Spleen (tissue), 7 donors: ENCODE data around the gene RPS6KA2.

Experiments
- POLR2A ChIP-seq, 3 donors: fragments of 450-650 bp; IDR thresholded peaks; one replicate each; pipeline ENCODE4 v1.5.1; 2017; ENCODE audit warnings: antibody characterized with exemption in 3 of 3, mild to moderate bottlenecking in 1 of 3
- POLR2AphosphoS5 ChIP-seq, 3 donors: sonication (generic); formaldehyde crosslinking; IDR thresholded peaks; one replicate each; pipeline ENCODE4 v1.5.1; 2017; ENCODE audit warnings: antibody characterized with exemption in 3 of 3
- TF ChIP-seq, protein P1 (sequence below), 11 experiments: fragments of 200-600 bp in 7 of 11; fragments of 450-650 bp in 4 of 11; sonication (generic) in 4 of 11; IDR thresholded peaks in 8 of 11; conservative IDR thresholded peaks in 3 of 11; 1 replicate in 7 of 11; 2 replicates in 4 of 11; pipeline versions ENCODE4 v1.4.0 to v1.8.0; 2016 to 2021; ENCODE audit warnings: antibody characterized with exemption in 11 of 11, inconsistent platforms in 4 of 11, mild to moderate bottlenecking in 1 of 11
- donor health status: DM: no; HTN: no; CAD: no; lungs with moderate emphysema.
- donor health status: DM: no; HTN: no; CAD: no.
- donor health status: DM: no; HTN: no; CAD: no.

DNA sequence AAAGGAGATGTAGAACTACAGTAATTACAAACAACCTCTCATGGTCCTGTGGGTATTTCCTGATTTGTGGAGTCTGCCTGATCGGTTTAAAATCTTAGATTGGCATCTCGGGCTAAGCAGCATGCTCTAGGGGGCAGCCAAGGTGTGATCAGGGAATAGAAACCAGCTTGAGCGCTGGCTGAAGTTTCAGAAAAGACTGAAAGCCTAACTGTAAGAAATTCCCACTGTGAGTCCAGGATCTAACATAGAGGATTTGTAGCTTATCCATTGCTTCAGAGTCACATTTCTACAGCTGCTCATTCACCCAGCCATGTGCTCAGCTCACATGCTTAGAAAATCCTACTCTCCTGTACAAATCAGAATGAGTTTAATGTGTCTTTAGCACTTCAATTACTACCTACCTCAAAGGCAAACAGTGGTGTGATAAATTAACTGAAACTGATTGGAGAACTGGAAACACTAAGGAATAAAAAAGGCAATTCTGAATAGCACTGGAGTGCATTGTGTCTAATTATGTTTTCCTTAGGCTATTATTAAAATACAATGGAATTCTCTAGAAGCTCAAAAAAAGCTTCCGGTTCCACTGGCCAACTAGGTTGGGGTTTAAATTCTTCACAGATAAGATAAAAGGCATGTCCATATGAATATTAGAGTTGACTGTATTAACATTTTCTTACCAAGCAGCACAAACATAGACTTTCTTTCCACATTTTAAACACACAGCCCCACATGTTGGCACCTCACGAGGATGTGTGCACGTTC lies 170.5 kb downstream of the RPS6KA2 start:
- TF ChIP-seq, protein P1, sequence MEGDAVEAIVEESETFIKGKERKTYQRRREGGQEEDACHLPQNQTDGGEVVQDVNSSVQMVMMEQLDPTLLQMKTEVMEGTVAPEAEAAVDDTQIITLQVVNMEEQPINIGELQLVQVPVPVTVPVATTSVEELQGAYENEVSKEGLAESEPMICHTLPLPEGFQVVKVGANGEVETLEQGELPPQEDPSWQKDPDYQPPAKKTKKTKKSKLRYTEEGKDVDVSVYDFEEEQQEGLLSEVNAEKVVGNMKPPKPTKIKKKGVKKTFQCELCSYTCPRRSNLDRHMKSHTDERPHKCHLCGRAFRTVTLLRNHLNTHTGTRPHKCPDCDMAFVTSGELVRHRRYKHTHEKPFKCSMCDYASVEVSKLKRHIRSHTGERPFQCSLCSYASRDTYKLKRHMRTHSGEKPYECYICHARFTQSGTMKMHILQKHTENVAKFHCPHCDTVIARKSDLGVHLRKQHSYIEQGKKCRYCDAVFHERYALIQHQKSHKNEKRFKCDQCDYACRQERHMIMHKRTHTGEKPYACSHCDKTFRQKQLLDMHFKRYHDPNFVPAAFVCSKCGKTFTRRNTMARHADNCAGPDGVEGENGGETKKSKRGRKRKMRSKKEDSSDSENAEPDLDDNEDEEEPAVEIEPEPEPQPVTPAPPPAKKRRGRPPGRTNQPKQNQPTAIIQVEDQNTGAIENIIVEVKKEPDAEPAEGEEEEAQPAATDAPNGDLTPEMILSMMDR (IDR thresholded peaks at IDR 0.05 in 8 of 11, conservative IDR thresholded peaks at IDR 0.05 in 3 of 11): peak in 6 of 11 experiments; percentile 11 to 30 (median 23)
- TF ChIP-seq POLR2A (IDR thresholded peaks at IDR 0.05) (no peak), POLR2AphosphoS5 (IDR thresholded peaks at IDR 0.05) (no peak)
